ENCODE results near the gene FOXF2. TPM values are rescaled to one million over a fixed set of nuclear protein-coding genes. Genes with fewer than 3 reads are reported as not detected.

The FOXF2 gene
- polyA plus RNA-seq (2011; rRNA removed) (17.7 and 23.4 TPM in 2 replicates), polyA minus RNA-seq (2011; rRNA and poly(A)+ RNA removed) (11.2 and 13.2 TPM in 2 replicates)

GRCh38 chr6:1389369-1390132 lies at the start of gene FOXF2:
FOXF2 (plus strand) TSS chr6:1389576; CDS start chr6:1389948, 372 bp downstream.
- ChIA-PET POLR2A (interaction anchor here (0.7 kb wide), 1 partner anchor 92 kb away, joined by 3 read pairs; no protein-coding TSS in a partner anchor), CTCF (interaction anchor here (1.5 to 2.1 kb wide), 2 partner anchors 37 to 477 kb away, joined by 5 to 9 read pairs; no protein-coding TSS in a partner anchor)
- TF ChIP-seq, protein P1, sequence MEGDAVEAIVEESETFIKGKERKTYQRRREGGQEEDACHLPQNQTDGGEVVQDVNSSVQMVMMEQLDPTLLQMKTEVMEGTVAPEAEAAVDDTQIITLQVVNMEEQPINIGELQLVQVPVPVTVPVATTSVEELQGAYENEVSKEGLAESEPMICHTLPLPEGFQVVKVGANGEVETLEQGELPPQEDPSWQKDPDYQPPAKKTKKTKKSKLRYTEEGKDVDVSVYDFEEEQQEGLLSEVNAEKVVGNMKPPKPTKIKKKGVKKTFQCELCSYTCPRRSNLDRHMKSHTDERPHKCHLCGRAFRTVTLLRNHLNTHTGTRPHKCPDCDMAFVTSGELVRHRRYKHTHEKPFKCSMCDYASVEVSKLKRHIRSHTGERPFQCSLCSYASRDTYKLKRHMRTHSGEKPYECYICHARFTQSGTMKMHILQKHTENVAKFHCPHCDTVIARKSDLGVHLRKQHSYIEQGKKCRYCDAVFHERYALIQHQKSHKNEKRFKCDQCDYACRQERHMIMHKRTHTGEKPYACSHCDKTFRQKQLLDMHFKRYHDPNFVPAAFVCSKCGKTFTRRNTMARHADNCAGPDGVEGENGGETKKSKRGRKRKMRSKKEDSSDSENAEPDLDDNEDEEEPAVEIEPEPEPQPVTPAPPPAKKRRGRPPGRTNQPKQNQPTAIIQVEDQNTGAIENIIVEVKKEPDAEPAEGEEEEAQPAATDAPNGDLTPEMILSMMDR (IDR thresholded peaks at IDR 0.05; ENCODE audit: insufficient read depth, low read depth, low read length): no peak
- peak within 1 kb of the TSS; percentile 71 for H3K4me3 ChIP-seq (ENCODE audit: low read depth, low read length)
- DNase-seq (ENCODE audit: low read depth): no peak
- H3K27me3 ChIP-seq (ENCODE audit: control insufficient read depth, insufficient read depth, low read length): no peaks in the 10 kb centered on the region
- H3K36me3 ChIP-seq (ENCODE audit: control insufficient read depth, insufficient read depth, low read length): peaks cover 3% of the 10 kb centered on the region

- POLR2A ChIA-PET: interaction anchor here (0.5 kb wide), 1 partner anchor 8 kb away, joined by 3 read pairs; no protein-coding TSS in a partner anchor
- DNase-seq (ENCODE audit: low read depth): no peak
- CTCF ChIA-PET: interaction anchor here (1.1 to 1.4 kb wide), 3 partner anchors 8 to 35 kb away, joined by 3 to 8 read pairs (median 6); no protein-coding TSS in a partner anchor
- H3K36me3 ChIP-seq (ENCODE audit: control insufficient read depth, insufficient read depth, low read length): no peaks in the 10 kb centered on the region
- H3K27me3 ChIP-seq (ENCODE audit: control insufficient read depth, insufficient read depth, low read length): no peaks in the 10 kb centered on the region
- no peak overlapping the region for H3K4me3 ChIP-seq (ENCODE audit: low read depth, low read length)
- TF ChIP-seq, protein P1 (IDR thresholded peaks at IDR 0.05; ENCODE audit: insufficient read depth, low read depth, low read length): no peak
Measured at GRCh38 chr6:1346101-1346500, 43.3 kb upstream of the FOXF2 start.

- POLR2A ChIA-PET: interaction anchor here (0.5 kb wide), 1 partner anchor 8 kb away, joined by 3 read pairs; no protein-coding TSS in a partner anchor
- Histone ChIP-seq H3K27me3 (ENCODE audit: control insufficient read depth, insufficient read depth, low read length) (no peaks in the 10 kb centered on the region), H3K4me3 (ENCODE audit: low read depth, low read length) (no peak overlapping the region), H3K36me3 (ENCODE audit: control insufficient read depth, insufficient read depth, low read length) (no peaks in the 10 kb centered on the region)
- CTCF ChIA-PET: interaction anchor here (0.8 to 1.4 kb wide), 4 partner anchors 8 to 345 kb away, joined by 3 to 8 read pairs (median 4); no protein-coding TSS in a partner anchor
- TF ChIP-seq, protein P1 (IDR thresholded peaks at IDR 0.05; ENCODE audit: insufficient read depth, low read depth, low read length): no peak
- DNase-seq (ENCODE audit: low read depth): no peak
Measured at GRCh38 chr6:1346558-1347091, 42.8 kb upstream of the FOXF2 start.

DNA sequence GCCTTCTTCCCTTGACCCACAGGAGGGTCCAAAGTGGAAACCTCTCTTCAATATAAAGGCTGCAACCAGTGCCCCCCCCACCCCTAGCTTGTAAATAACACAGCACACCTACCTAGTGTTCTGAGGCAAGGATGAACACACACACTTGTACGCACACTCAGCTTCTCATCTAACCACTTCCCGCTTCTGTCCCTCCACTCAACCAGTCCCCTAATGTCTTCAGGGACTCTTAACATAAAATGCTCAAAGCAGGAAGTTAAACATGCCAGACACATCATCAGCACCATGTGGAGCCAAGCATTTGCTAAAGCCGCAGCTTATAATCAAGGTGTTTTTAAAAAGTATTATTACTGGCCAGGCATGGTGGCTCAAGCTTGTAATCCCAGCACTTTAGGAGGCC lies 42.2 kb upstream of the FOXF2 start:
- no peaks in the 10 kb centered on the region for H3K27me3 ChIP-seq (ENCODE audit: control insufficient read depth, insufficient read depth, low read length)
- TF ChIP-seq, protein P1 (IDR thresholded peaks at IDR 0.05; ENCODE audit: insufficient read depth, low read depth, low read length): no peak
- H3K4me3 ChIP-seq (ENCODE audit: low read depth, low read length): no peak overlapping the region
- no peaks in the 10 kb centered on the region for H3K36me3 ChIP-seq (ENCODE audit: control insufficient read depth, insufficient read depth, low read length)
- CTCF ChIA-PET: interaction anchor here (0.8 to 1.4 kb wide), 3 partner anchors 9 to 345 kb away, joined by 3 to 6 read pairs (median 3); no protein-coding TSS in a partner anchor
- POLR2A ChIA-PET: no interaction called here
- DNase-seq (ENCODE audit: low read depth): no peak

GRCh38 chr6:1348675-1349074 lies 40.7 kb upstream of the FOXF2 start:
- DNase-seq (ENCODE audit: low read depth): no peak
- Histone ChIP-seq H3K27me3 (ENCODE audit: control insufficient read depth, insufficient read depth, low read length) (no peaks in the 10 kb centered on the region), H3K36me3 (ENCODE audit: control insufficient read depth, insufficient read depth, low read length) (no peaks in the 10 kb centered on the region), H3K4me3 (ENCODE audit: low read depth, low read length) (no peak overlapping the region)
- POLR2A ChIA-PET: no interaction called here
- CTCF ChIA-PET: no interaction called here
- TF ChIP-seq, protein P1 (IDR thresholded peaks at IDR 0.05; ENCODE audit: insufficient read depth, low read depth, low read length): no peak
